GM23248 (cell line): ENCODE data around the gene TIAM2.

Experiments used
- EZH2 ChIP-seq: fragments of 200-600 bp; sonication (generic); IDR thresholded peaks from 2 replicates; pipeline ENCODE4 v1.6.1; 2018; ENCODE audit warnings: antibody characterized with exemption, mild to moderate bottlenecking; ENCODE audit not compliant: insufficient read depth, poor library complexity, severe bottlenecking
- EZH2phosphoT487 ChIP-seq: fragments of 200-600 bp; sonication (generic); IDR thresholded peaks from 2 replicates; pipeline ENCODE4 v1.6.1; 2018; ENCODE audit warnings: antibody characterized with exemption, moderate library complexity, mild to moderate bottlenecking, low read depth; ENCODE audit not compliant: insufficient read depth

DNA sequence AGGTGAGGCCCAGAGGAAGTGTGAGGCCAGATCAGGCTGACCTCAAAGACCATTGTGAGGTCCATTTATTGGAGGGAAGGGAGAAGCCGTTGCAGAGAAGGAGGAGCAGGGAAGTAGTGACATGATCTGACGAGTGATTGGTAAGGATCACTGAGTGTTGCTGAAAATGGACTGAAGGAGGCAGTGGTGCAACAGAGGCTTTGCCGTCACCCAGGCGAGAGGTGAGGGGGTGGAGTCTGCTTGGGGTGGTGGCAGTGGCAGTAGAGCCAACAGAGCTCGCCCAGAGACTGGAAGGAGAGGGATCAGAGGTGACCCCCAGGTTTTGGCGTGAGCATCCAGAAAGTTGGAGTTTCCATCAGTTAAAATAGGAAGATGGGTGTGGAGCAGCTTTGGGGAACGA, 200.8 kb downstream of the TIAM2 start:
- no peak for TF ChIP-seq EZH2
- TF ChIP-seq EZH2phosphoT487, result no peak
